Right lobe of liver (tissue), 6 donors: ENCODE measurements around the gene WDR1. TPM values are rescaled to one million over a fixed set of nuclear protein-coding genes. Genes with fewer than 3 reads are reported as not detected.

ENCODE experiments used
- ATAC-seq, 4 donors: fragments of 200-7000 bp; cut with Tn5 transposase; one replicate each; pipeline ENCODE4 v1.9.1; 2020; ENCODE audit warnings: mild to moderate bottlenecking in 4 of 4, moderate library complexity in 4 of 4
- DNase-seq, 3 donors: peaks; one replicate each; pipeline ENCODE4 v3.0.0-alpha.2; 2020
- H3K27ac ChIP-seq, 3 donors: fragments of 200-600 bp; one replicate each; pipeline ENCODE4 v1.8.0; 2022
- H3K27me3 ChIP-seq, 2 donors: fragments of 200-600 bp; one replicate each; pipeline ENCODE4 v1.8.0; 2022
- H3K36me3 ChIP-seq, 4 donors: fragments of 200-600 bp; sonication (generic) in 1 of 4; one replicate each; pipeline versions ENCODE4 v1.5.1 to v1.8.0; 2017 to 2022; ENCODE audit warnings: control low read depth in 1 of 4
- H3K4me1 ChIP-seq, 4 donors: fragments of 200-600 bp; sonication (generic) in 1 of 4; one replicate each; pipeline versions ENCODE4 v1.5.1 to v1.8.0; 2017 to 2022; ENCODE audit warnings: control low read depth in 1 of 4
- H3K4me3 ChIP-seq, 3 donors: fragments of 200-600 bp; one replicate each; pipeline ENCODE4 v1.8.0; 2022
- H3K9me3 ChIP-seq, 4 donors: fragments of 200-600 bp; sonication (generic) in 1 of 4; one replicate each; pipeline versions ENCODE4 v1.5.1 to v1.8.0; 2017 to 2022; ENCODE audit warnings: control low read depth in 1 of 4
- CTCF ChIP-seq, 4 donors: fragments of 200-600 bp in 3 of 4; fragments of 450-650 bp in 1 of 4; IDR thresholded peaks; one replicate each; pipeline versions ENCODE4 v1.5.1 to v1.8.0; 2016 to 2022; ENCODE audit warnings: antibody characterized with exemption in 4 of 4, mild to moderate bottlenecking in 2 of 4
- POLR2A ChIP-seq: fragments of 450-650 bp; IDR thresholded peaks from one replicate; pipeline ENCODE4 v1.6.1; 2017; ENCODE audit warnings: antibody characterized with exemption, mild to moderate bottlenecking
- WGBS: methylation state at CpG from one replicate; pipeline ENCODE4 v1.1.6; 2018; ENCODE audit warnings: low coverage, low lambda C conversion rate; ENCODE audit not compliant: insufficient coverage; ENCODE audit errors: missing lambda C conversion rate; 5-methylcytosine and 5-hydroxymethylcytosine counted together
- intact Hi-C, 2 donors: fragments of 100-400 bp; cut with DNase I; formaldehyde crosslinking; loops; one replicate each; pipeline versions ENCODE4 v1.11.2 to v1.14.1; 2022
- total RNA-seq, 6 experiments: library from RNA; depleted of rRNA in 2 of 6; stranded (reverse); fragments of >200 nt in 2 of 6; fragmentation: NEBNext Ultra II Directional in 3 of 6; extraction: Animal tissue kit (Norgen Biotek cat#: 25700) in 3 of 6; gene quantifications; one replicate each; pipeline versions ENCODE4 v1.1.0 to v1.2.4, GENCODE V29; 2016 to 2023
- donor health status: DM: no; HTN: yes; CAD: no.
- donor health status: DM: no; HTN: no; CAD: no.
- donor health status: DM: no; HTN: no; CAD: no.
- donor health status: DM: no; HTN: yes; CAD: no.
- donor health status: DM: no; HTN: yes; CAD: no.

WDR1 gene
- total RNA-seq, 6 experiments from 2014 or later: 65.1 to 149 (median 76.4) TPM

GRCh38 chr4:10104211-10104990, 12.2 kb downstream of the WDR1 start:
- intact Hi-C loops: no loop called here
- H3K27ac ChIP-seq: no peak overlapping the region
- ATAC-seq: no peak
- H3K4me3 ChIP-seq: no peak overlapping the region
- no peak for DNase-seq
- 80% methylated on average over 6 of the region's 11 CpGs for WGBS
- H3K27me3 ChIP-seq: no peaks in the 10 kb centered on the region
- H3K36me3 ChIP-seq: peaks cover 0 to 15% (median 5%) of the 10 kb centered on the region in 4 donors
- TF ChIP-seq POLR2A (no peak), CTCF (IDR thresholded peaks at IDR 0.05) (no peak)
- H3K9me3 ChIP-seq: no peaks in the 10 kb centered on the region
- peaks cover 0 to 25% (median 2%) of the 10 kb centered on the region in 4 donors for H3K4me1 ChIP-seq

GRCh38 chr4:10102474-10103332, 13.9 kb downstream of the WDR1 start:
- ATAC-seq (no peak), DNase-seq (no peak)
- H3K4me3 ChIP-seq: no peak overlapping the region
- intact Hi-C loops: no loop called here
- 77% methylated on average over 9 of the region's 13 CpGs for WGBS
- no peak overlapping the region for H3K27ac ChIP-seq
- no peak for TF ChIP-seq CTCF (IDR thresholded peaks at IDR 0.05)
- no peak for TF ChIP-seq POLR2A
- peaks cover 0 to 14% (median 2%) of the 10 kb centered on the region in 4 donors for H3K4me1 ChIP-seq
- H3K27me3 ChIP-seq: no peaks in the 10 kb centered on the region
- peaks cover 0 to 28% (median 6%) of the 10 kb centered on the region in 4 donors for H3K36me3 ChIP-seq
- no peaks in the 10 kb centered on the region for H3K9me3 ChIP-seq

GRCh38 chr4:10101671-10102473, 14.7 kb downstream of the WDR1 start:
- 83% methylated on average over 7 of the region's 14 CpGs for WGBS
- Histone ChIP-seq H3K36me3 (peaks cover 0 to 36% (median 8%) of the 10 kb centered on the region in 4 donors), H3K27me3 (no peaks in the 10 kb centered on the region), H3K4me3 (no peak overlapping the region), H3K27ac (no peak overlapping the region), H3K4me1 (peaks cover 0 to 12% (median 2%) of the 10 kb centered on the region in 4 donors), H3K9me3 (no peaks in the 10 kb centered on the region)
- intact Hi-C loops: no loop called here
- TF ChIP-seq CTCF (IDR thresholded peaks at IDR 0.05) (no peak), POLR2A (no peak)
- DNase-seq (no peak), ATAC-seq (no peak)

- ATAC-seq: peak; percentile 53 to 67 (median 60)
- H3K27ac ChIP-seq: no peak overlapping the region
- no peaks in the 10 kb centered on the region for H3K9me3 ChIP-seq
- TF ChIP-seq CTCF (IDR thresholded peaks at IDR 0.05): no peak
- no peak for TF ChIP-seq POLR2A
- WGBS: 25% methylated on average over 5 of the region's 12 CpGs
- H3K4me1 ChIP-seq: peaks cover 0 to 3% (median under 1%) of the 10 kb centered on the region in 4 donors
- H3K4me3 ChIP-seq: no peak overlapping the region
- intact Hi-C loops: no loop called here
- peak in 1 of 3 donors; percentile 53 for DNase-seq
- no peaks in the 10 kb centered on the region for H3K27me3 ChIP-seq
- H3K36me3 ChIP-seq: peaks cover 0 to 46% (median 8%) of the 10 kb centered on the region in 4 donors
Measured at GRCh38 chr4:10100734-10101216, 15.8 kb downstream of the WDR1 start.
